Measurements from ENCODE around the gene EGFL7. TPM values are rescaled to one million over a fixed set of nuclear protein-coding genes. Genes with fewer than 3 reads are reported as not detected.

EGFL7 gene
- total and polyA plus RNA-seq, 4 donors = 128 to 379 (median 226) TPM

DNA sequence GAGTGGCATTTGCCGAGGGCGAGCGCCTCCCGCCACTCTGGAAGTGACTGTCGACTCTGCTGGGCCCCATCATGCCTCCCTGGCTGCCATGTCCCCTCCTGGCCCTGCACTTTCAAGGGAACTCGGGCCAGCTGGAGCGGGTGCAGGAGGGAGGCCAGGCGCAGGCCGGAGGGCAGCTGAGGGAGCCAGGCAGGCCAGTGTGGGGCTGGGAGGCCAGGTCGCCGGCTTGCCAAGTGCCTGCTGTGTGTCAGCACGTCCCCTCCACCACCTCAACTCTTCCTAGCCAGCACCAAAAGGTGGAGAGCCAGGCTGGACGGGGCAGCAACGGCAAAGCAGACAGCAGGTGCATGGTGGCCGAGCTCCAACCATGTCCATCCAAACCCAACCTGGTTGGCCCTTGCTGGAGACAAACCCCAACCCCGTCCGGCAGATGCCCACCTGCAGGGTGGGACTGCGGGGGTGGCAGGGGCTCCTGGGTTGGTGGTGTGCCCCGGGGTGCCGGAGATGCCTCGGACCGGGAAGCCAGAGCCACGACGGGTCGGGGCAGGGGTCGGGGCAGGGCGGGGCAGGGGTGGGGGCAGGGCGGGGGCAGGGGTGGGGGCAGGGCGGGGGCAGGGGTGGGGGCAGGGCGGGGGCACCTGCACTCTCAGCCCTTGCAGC is 36.5 kb upstream of the EGFL7 start:
- TF ChIP-seq, protein P1, sequence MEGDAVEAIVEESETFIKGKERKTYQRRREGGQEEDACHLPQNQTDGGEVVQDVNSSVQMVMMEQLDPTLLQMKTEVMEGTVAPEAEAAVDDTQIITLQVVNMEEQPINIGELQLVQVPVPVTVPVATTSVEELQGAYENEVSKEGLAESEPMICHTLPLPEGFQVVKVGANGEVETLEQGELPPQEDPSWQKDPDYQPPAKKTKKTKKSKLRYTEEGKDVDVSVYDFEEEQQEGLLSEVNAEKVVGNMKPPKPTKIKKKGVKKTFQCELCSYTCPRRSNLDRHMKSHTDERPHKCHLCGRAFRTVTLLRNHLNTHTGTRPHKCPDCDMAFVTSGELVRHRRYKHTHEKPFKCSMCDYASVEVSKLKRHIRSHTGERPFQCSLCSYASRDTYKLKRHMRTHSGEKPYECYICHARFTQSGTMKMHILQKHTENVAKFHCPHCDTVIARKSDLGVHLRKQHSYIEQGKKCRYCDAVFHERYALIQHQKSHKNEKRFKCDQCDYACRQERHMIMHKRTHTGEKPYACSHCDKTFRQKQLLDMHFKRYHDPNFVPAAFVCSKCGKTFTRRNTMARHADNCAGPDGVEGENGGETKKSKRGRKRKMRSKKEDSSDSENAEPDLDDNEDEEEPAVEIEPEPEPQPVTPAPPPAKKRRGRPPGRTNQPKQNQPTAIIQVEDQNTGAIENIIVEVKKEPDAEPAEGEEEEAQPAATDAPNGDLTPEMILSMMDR (IDR thresholded peaks at IDR 0.05; ENCODE audit: control extremely low read depth, extremely low read depth) = no peak
- no peak for ATAC-seq (ENCODE audit: insufficient read depth, low FRiP score)
- H3K4me1 ChIP-seq (ENCODE audit: control insufficient read depth in 5 of 5, insufficient read depth in 5 of 5, low read length in 5 of 5) = peaks cover 0 to 62% (median 35%) of the 10 kb centered on the region in 5 donors

DNA sequence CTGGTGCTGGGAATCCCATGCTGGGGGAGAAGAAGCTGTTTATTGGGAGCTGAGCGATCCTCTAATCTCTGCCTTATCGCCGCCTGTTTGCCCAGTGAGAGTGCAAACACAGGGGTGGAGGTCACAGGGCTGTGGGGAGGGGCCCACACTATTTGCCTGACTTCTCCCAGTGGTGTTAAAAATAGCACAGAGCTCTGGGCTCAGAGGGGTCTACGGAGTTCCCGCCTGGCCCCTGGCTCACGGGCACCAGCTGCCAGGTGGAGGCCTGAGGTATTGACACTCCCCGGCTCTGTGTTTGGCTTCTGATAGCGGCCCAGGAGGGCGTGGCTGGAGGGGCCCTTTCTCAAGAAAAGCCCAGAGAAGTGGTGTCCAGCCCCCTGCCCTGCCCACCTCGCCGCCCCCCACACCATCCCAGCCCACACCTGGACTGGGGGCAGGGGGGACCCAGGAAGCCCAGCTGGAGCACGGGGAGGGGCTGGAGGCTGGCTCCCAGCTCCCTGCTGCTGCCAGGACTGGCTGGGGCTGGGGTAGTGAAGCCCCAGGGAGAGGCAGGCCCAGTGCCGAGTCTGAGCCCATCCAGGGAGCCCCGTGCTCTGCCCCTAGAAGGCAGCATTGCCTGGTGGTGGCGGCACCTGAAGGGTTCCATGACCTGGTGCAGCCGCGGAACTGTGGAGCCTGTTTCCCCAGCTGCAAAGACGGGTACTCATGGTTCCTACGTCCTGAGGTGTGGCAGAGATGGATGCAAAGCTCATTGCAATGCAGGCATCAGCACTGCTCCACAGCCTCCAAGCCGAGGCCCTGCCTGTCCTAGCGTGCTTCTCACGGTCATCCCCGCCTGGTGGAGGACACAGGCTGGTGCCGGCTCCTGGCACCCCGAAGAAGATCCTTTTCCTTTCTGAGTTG is 35.7 kb upstream of the EGFL7 start:
- TF ChIP-seq, protein P1 (IDR thresholded peaks at IDR 0.05; ENCODE audit: control extremely low read depth, extremely low read depth) = no peak
- H3K4me1 ChIP-seq (ENCODE audit: control insufficient read depth in 5 of 5, insufficient read depth in 5 of 5, low read length in 5 of 5) = peaks cover 0 to 58% (median 31%) of the 10 kb centered on the region in 5 donors
- no peak overlapping the region for H3K9ac ChIP-seq (ENCODE audit: insufficient read depth in 1 of 2, low read length in 2 of 2)
- H3K27me3 ChIP-seq (ENCODE audit: control insufficient read depth in 3 of 3, insufficient read depth in 3 of 3, low read length in 2 of 3) = no peaks in the 10 kb centered on the region
- H3K36me3 ChIP-seq (ENCODE audit: control insufficient read depth in 4 of 4, insufficient read depth in 4 of 4, low read length in 4 of 4) = no peaks in the 10 kb centered on the region
- H3K9me3 ChIP-seq (ENCODE audit: control insufficient read depth in 4 of 4, insufficient read depth in 3 of 4, low read length in 3 of 4) = no peaks in the 10 kb centered on the region
- peak; percentile 58 to 81 (median 80) for DNase-seq
- no peak overlapping the region for H3K27ac ChIP-seq (ENCODE audit: low read depth in 1 of 2, low read length in 1 of 2)
- ATAC-seq (ENCODE audit: insufficient read depth, low FRiP score) = no peak
- no peak overlapping the region for H3K4me3 ChIP-seq
- WGBS, 2 donors = 63 to 75% methylated on average over 24 to 25 of the region's 25 CpGs

More for the DNA sequence above, 36.5 kb upstream of the EGFL7 start:
- Histone ChIP-seq H3K4me3 (no peak overlapping the region), H3K27ac (ENCODE audit: low read depth in 1 of 2, low read length in 1 of 2) (no peak overlapping the region), H3K9ac (ENCODE audit: insufficient read depth in 1 of 2, low read length in 2 of 2) (no peak overlapping the region), H3K36me3 (ENCODE audit: control insufficient read depth in 4 of 4, insufficient read depth in 4 of 4, low read length in 4 of 4) (no peaks in the 10 kb centered on the region), H3K9me3 (ENCODE audit: control insufficient read depth in 4 of 4, insufficient read depth in 3 of 4, low read length in 3 of 4) (no peaks in the 10 kb centered on the region), H3K27me3 (ENCODE audit: control insufficient read depth in 3 of 3, insufficient read depth in 3 of 3, low read length in 2 of 3) (no peaks in the 10 kb centered on the region)
- WGBS, 2 donors = 69 to 83% methylated on average over 18 to 29 of the region's 30 CpGs
- peak in 1 of 3 donors; percentile 29 for DNase-seq

DNA sequence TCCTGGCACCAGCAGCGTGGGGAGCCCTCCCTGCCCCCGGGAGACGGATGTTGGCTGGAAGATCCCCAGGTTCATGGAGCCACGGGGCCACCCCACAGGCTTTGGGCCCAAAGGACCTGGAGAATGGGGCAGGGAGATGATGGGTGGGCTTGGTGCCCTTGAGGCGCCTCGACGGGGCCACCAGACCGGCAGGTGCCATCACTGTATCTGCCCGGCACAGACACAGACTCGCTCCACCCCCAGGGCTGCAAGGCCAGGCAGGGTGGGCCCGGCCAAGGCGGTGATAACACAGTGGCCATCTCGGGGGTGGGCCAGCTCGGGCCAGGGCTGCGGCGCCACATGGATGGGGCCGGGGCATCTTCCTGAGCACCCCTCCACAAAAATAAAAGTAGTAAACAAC is 35.0 kb upstream of the EGFL7 start:
- no peaks in the 10 kb centered on the region for H3K36me3 ChIP-seq (ENCODE audit: control insufficient read depth in 4 of 4, insufficient read depth in 4 of 4, low read length in 4 of 4)
- no peak overlapping the region for H3K9ac ChIP-seq (ENCODE audit: insufficient read depth in 1 of 2, low read length in 2 of 2)
- H3K9me3 ChIP-seq (ENCODE audit: control insufficient read depth in 4 of 4, insufficient read depth in 3 of 4, low read length in 3 of 4) = no peaks in the 10 kb centered on the region
- H3K4me3 ChIP-seq = no peak overlapping the region
- WGBS, 2 donors = 84 to 88% methylated on average over 17 of the region's 17 CpGs
- peaks cover 0 to 58% (median 31%) of the 10 kb centered on the region in 5 donors for H3K4me1 ChIP-seq (ENCODE audit: control insufficient read depth in 5 of 5, insufficient read depth in 5 of 5, low read length in 5 of 5)
- ATAC-seq (ENCODE audit: insufficient read depth, low FRiP score) (no peak), DNase-seq (no peak)
- H3K27me3 ChIP-seq (ENCODE audit: control insufficient read depth in 3 of 3, insufficient read depth in 3 of 3, low read length in 2 of 3) = no peaks in the 10 kb centered on the region
- no peak overlapping the region for H3K27ac ChIP-seq (ENCODE audit: low read depth in 1 of 2, low read length in 1 of 2)
- TF ChIP-seq, protein P1 (IDR thresholded peaks at IDR 0.05; ENCODE audit: control extremely low read depth, extremely low read depth) = no peak
